ENCODE measurements around the gene ZNF254. TPM values are rescaled to one million over a fixed set of nuclear protein-coding genes. Genes with fewer than 3 reads are reported as not detected.
"Not testable (repeated sequence)": the region's sequence is repeated elsewhere in the genome, so short reads cannot be mapped to it uniquely, and the experiment has no call there.

The ZNF254 gene
- total RNA-seq, 1 donor from 2014 or later, result 112 TPM

DNA sequence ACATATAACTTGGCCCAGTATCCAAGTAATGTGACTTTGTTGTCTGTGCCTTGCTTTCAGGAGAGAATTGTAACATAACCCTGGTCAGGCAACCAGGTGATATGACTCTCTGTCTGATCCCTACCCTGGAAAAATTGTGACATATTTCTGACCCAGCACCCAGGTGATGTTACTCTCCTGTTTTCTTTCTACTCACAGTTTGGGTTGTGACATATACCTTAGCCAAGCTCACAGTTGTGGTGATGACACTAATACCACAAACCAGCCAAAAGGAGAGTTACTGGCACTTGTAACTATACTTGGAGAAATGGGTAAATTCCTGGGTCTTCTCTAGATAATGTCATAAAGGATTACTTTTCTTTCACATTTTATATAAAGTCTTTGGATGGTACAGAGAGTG, 14.3 kb upstream of the ZNF254 start:
- no peak for DNase-seq

DNA sequence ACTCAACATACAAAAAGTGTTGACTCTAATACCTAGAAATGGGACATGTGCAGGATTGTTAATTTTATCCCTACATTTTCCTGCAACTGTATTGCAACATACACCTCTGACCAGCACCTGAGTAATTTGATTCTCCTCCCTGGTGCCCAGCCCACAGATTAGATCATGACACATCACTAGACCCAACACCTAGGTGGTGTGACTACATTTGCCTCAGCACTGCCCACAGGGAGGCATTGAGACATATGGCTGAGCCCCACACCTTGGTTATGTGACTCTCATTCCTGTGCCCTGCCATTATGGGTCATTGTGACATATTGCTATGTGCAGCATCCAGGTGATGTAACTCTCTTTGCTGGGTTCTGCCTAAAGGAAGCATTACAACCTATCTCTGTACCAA, 13.2 kb upstream of the ZNF254 start:
- DNase-seq, result no peak

DNA sequence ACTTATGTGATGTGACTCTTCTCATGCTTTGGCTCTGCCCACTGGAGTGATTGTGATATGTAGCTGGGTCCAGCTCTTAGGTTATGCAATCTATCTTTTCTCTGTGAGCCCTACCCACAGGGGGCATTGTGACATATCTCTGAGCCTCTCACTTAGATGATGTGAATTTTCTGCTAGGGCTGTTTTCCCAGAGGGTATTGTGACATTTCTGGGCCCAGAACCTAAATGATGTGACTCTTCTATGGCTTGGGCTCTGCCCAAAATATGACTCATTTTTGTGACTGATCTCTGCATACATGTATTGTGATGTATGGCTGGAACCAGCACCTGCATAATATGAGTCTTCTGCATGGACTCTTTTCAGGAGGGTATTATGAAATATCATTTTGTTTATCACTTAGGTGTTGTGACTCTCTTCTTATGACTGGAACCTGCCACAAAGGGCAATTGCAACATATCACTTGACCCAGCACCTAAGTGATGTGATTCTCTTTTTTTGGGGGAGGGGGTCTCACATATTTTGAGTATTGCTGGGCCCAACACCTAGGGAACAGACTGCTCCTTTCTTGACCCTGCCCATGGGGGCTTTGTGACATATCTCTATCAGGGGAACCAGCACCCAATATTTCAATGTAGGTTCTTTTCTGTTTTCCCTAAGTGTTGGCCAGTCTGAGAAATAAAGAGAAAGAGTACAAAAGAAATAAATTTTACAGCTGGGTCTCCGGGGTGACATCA, 12.1 kb upstream of the ZNF254 start:
- DNase-seq, result no peak

DNA sequence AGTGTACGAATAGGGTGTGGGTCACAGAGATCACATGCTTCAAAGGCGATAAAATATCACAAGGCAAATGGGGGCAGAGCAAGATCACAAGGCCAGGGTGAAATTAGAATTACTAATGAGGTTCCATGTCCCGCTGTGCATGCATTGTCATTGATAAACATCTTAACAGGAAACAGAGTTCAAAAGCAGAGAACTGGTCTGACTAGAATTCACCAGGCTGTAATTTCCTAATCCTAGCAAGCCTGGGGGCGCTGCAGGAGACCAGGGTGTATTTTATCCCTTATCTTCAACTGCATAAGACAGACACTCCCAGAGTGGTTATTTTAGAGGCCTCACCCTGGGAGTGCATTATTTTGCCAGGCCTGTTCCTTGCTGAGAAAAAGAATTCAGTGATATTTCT, 11.5 kb upstream of the ZNF254 start:
- DNase-seq, result not testable (repeated sequence)

DNA sequence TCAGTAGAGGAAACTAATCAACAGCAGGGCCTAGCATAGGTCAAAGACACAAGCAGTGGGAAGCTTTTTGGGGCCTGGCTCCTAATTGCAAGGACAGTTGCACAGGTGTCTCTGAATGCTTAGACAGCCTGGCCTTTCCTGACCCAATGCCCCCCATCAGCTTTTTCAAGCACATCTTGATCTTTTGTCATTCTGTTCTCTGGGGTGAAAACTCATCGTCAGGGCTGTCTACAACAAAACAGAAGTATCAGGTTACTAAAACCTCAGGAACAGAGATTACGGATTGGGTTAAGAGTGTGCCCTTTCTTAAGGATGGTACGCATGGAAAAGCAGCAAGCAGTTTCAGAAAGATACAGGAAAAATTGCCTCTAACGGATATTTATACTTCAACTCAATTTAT, 8.3 kb upstream of the ZNF254 start:
- DNase-seq, result no peak

DNA sequence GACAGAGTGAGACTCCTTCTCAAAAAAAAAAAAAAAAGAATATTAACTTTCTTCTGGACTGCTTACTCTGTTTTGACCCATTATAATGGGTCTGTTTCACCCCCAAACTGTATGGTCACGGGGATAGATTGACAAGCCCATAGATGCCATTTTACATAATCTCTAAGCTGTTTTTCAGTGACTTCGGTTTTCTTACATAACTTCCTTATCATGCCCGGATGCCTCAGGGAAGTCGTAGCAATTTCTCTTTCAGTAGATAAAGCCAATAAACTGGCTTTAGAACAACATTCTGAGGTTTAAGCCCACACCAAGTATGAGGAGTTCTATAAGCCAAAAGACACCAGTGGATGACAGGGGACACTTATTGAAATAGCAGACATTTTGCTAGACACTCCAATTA, 5.9 kb upstream of the ZNF254 start:
- no peak for DNase-seq

DNA sequence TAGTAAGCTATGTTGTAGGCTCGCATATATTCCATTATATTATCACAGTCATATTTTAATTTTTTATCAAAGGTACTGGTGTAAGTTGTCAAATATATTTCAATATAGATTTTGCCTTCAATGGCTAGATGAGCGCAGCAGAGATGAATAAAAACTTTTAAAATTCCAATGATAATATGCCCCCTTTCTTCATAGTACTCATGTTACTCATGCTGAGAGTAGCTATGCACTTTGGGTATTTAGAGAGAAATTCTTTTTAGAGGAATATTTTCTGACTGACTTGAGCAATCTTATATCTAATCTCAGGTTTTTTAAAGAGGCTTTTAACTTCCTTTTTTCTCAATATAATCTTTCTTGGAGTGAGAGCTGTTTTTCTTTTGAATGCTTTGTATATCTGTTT, 11.4 kb downstream of the ZNF254 start:
- DNase-seq, result no peak

DNA sequence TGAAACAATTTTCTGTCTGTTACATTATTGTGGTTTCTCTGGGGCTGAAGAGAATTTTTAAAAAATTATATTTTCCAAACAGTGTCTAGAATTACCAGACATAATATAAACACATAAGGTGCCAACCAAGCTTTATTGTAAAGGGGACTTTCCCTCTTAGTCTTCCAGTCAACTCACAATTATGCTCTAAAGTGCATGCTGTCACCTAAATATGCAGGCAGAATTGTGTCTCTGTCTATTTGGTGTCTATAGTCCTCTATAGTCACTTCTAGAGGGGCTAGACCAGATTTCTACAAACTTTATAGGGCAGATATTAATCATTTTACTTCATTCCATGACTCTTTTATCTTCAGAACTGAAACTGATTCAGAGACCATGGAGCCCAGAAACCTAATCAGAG, 12.8 kb downstream of the ZNF254 start:
- no peak for DNase-seq

DNA sequence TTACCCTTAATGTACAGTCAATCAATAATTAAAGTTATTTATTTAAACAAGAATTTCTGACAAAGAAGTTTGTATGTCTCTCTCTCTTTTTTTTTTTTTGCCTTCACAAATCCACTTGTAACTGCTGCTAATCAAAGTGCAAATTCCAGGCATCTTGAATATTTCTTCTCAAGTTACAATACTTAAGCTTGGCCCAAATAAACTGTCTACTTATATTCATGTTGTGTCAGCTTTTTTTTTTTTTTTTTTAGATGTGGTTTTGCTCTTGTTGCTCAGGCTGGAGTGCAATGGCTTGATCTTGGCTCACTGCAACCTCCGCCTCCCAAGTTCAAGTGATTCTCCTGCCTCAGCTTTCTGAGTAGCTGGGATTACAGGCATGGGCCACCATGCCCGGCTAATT, 13.6 kb downstream of the ZNF254 start:
- DNase-seq, result not testable (repeated sequence)

DNA sequence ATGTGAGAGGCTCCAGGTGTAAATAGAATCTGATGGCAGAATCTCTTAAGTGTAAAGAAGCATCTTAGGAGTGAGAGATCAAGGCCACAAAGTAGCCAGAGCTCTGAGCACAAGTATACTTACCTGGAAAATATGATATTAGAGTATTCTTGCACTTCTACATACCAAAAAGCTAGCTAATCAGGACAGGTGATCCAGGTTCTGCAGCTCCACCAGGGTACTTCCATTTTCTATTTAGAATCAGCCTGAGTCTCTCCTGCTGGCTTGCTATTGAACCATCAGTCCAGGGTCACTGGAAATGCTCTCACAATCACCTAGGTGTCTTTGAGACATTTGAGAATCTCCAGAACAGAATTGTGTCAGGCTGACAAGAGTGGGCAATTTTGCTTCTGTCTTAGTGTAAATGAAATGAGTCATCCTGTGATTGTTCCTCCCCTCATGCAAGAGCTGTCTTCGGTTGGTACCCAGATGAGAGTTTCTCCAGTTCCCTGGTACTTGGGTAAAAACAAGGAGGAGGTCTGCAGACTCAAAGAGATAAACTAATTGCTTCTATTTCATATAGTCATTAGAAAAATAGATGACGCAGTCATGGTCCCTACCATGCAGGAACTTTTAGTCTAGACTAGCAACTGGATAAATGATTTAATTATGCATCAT, 14.6 kb downstream of the ZNF254 start:
- DNase-seq, result no peak

DNA sequence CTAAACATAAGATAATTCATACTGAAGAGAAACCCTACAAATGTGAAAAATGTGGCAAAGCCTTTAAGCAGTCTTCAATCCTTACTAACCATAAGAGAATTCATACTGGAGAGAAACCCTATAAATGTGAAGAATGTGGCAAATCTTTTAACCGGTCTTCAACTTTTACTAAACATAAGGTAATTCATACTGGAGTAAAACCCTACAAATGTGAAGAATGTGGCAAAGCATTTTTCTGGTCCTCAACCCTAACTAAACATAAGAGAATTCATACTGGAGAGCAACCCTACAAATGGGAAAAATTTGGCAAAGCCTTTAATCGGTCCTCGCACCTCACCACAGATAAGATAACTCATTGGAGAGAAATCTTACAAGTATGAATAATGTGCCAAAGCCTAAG, 40.6 kb downstream of the ZNF254 start:
- DNase-seq, result no peak

DNA sequence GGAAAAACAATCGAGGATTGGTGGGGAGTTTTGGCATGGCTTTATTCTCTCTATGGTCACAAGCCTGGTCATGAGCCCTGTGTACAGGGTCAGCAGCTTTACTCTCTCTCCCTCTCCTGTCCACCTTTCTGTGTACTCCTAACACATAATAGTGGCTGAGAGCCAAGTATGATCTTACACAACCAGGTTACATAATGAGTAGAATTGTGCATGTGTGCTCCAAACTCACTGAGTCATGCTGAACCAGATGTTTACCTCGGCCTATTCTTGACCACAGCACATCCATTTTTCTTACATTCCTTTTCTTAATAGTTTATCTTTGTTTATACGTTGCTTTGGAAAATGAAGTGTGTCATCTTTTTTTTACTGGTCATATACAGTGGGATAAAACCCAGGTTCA, 53.1 kb downstream of the ZNF254 start:
- no peak for DNase-seq

DNA sequence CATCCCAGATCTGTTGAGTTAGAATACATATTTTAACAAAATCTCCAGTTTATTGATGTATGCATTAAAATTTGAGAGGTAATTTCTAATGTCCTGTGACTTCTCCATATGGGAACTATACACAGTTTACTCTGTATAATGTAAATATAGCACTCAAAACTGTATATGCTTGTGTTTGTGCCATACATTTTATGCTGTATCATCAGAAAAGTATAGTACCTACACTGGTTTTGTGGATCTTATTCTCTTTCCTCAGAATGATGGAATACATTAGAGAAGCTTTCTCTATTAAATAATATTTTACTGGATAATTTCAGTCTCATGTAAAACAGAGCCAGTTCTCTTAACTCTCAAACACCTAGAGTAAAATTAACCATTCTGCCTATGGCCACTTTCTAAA, 53.6 kb downstream of the ZNF254 start:
- no peak for DNase-seq

DNA sequence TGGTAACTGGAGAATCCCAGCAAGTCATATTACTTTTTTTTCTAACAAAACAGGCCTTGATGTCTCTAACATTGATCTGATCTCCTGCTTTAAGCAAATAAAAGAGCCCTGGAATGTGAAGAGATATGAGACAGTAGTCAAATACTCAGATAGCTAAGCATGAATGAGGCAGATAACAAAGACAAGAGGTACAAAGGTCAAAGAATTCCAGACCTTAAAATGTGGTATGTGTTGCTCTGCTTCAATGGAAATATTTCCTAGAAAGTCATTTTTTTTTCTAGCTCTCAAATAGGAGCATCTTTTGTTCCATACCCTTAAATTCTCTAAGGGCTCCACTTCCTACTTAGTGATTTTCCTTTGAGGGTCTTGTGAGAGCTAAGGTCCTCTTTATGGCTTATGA, 54.6 kb downstream of the ZNF254 start:
- DNase-seq, result no peak

DNA sequence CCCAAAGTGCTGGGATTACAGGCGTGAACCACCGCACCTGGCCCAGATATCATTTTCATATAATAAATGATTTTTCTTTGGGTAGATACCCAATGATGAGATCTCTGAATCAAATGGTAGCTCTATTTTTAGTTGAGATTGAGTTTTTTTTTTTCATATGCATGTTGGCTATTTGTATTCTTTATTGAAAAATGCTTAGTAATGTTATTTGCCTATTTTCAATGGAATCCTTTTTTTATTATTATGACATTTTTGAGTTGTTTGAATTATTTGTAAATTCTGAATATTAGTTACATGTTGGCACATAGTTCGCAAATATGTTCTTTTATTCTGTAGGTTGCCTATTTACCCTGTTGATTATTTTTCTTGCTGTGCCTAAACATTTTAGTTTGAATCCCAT, 55.8 kb downstream of the ZNF254 start:
- DNase-seq, result no peak

DNA sequence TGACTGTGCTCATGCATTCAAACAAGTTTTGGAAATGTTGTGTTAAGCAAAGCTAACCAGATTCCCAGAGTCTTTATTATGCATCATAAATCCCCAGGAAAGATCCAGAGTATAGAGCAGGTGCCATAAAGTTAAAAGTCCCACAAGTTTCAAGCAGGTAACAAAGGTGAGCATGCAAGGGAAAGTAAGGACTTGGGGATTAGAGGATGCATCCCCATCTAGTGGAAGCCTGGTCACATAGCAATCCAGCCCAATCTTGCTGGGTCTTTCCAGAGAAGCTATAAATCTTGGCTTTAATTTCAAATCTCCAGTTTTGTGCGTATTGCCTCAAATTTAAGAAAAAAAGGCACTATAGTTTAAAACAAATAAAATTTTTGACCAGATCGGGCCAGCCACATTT, 72.7 kb downstream of the ZNF254 start:
- no peak for DNase-seq

DNA sequence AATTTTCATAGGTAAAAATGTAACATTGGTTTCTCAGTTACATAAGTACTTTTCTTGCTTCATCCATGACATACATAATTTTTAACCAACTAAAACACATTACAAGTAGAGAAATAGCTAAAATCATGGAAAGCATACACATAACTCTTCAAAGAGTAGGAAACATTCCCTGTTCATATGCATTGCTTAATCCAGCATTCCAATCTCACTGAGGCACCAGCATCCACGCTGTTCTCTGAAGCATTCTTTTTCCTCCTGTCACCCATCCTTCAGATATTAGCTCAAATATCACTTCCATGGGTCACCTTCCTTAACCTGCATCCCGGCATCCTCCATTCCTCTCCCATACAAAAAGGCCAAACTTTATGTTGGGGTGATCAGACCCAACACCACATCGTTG, 79.1 kb downstream of the ZNF254 start:
- DNase-seq, result no peak

DNA sequence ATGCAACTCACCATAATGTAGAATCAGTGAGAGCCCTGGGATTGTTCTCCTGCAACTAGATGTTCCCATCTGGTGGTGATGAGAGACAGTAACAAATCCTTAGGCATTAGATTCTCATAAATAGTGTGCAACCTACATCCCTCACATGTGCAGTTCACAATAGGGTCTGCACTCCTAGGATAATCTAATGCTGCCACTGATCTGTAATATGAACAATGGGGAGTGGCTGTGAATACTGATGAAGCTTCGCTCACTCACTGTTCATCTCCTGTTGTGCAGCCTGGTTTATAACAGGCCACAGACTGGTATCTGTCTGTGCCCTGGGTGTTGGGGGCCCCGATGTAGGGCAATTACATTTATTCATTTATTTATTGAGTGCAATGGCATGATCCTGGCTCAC, 86.9 kb downstream of the ZNF254 start:
- DNase-seq, result no peak

DNA sequence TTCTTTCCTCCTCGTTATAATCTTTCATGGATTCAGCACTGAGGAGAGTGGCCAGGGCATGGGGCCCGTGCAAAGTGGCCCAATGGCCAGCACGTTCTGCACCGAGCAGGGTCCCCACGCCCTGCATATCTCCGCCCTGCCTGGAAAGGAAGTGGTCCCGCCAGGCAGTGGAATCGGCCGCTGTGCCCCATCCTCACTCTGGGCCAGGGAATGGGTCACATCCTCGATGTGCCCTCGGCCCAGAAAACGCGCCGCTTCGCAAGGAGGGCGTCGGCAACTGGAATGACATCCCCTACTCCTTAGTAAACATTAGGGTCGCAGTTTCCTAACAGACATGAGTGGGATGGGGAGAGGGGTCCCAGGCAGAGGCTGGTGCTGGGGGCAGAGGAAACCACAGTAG, 90.7 kb downstream of the ZNF254 start:
- no peak for DNase-seq

DNA sequence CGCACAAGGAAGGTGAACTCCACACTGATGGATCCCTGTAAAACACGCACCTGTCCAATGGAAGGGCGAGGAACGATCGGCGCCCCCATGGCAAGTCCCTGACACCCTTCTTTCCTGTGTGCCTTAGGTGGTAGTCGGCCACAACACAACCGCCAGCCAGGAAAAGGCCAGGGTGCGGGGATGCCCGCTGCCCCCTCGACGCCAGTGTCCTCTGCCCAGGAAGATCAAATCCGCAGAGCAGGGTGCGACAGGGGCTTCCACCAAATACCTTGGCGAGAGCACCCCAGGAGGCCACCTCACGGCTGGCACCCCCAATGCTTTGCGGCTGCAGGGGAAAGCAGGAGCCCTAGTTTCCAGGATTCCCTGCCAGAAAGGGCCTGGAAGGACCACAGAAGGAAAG, 91.2 kb downstream of the ZNF254 start:
- no peak for DNase-seq
